CD4-positive, CD25-positive, alpha-beta regulatory T cell (primary cell): Measurements from ENCODE around the gene GPATCH1. TPM values are rescaled to one million over a fixed set of nuclear protein-coding genes. Genes with fewer than 3 reads are reported as not detected.

Experiments
- ATAC-seq, 2 donors: fragments of 150-1000 bp; cut with Tn5 transposase; one replicate each; pipeline ENCODE4 v1.10.0; 2021; ENCODE audit warnings: low read depth in 2 of 2, moderate number of reproducible peaks in 2 of 2, moderate library complexity in 1 of 2
- DNase-seq, 3 donors: peaks; one replicate each; pipeline versions ENCODE4 v3.0.0 to v3.0.0-alpha.2; 2012 to 2022; ENCODE audit warnings: mixed read lengths in 1 of 3
- H3K27ac ChIP-seq: one replicate; pipeline ENCODE4 v1.7.0; 2013; ENCODE audit warnings: mild to moderate bottlenecking, low read length; ENCODE audit not compliant: insufficient read depth, poor library complexity, severe bottlenecking
- H3K27me3 ChIP-seq: one replicate; pipeline ENCODE4 v1.7.0; 2013; ENCODE audit warnings: low read length; ENCODE audit not compliant: control insufficient read depth, insufficient read depth
- H3K36me3 ChIP-seq: one replicate; pipeline ENCODE4 v1.7.0; 2013; ENCODE audit warnings: mild to moderate bottlenecking, low read length, moderate library complexity; ENCODE audit not compliant: control insufficient read depth, insufficient read depth
- H3K4me1 ChIP-seq: 2 replicates; pipeline ENCODE4 v1.7.0; 2013; ENCODE audit warnings: mild to moderate bottlenecking, low read length; ENCODE audit not compliant: insufficient read depth, control insufficient read depth, poor library complexity, severe bottlenecking
- H3K4me3 ChIP-seq: one replicate; pipeline ENCODE4 v1.7.0; 2013; ENCODE audit warnings: low read depth, mild to moderate bottlenecking, low read length, moderate library complexity
- H3K9me3 ChIP-seq, 2 experiments: 1 replicate in 1 of 2; 2 replicates in 1 of 2; pipeline ENCODE4 v1.7.0; 2013; ENCODE audit warnings: low read length in 2 of 2, mild to moderate bottlenecking in 1 of 2, moderate library complexity in 1 of 2; ENCODE audit not compliant: control insufficient read depth in 2 of 2
- H3K27ac Mint-ChIP-seq, 3 donors: one replicate each; pipeline ENCODE4 v1.8.0; 2020 to 2022; ENCODE audit warnings: mild to moderate bottlenecking in 3 of 3, mixed read lengths in 3 of 3, moderate library complexity in 2 of 3
- H3K27me3 Mint-ChIP-seq: one replicate; pipeline ENCODE4 v1.8.0; 2022; ENCODE audit warnings: mild to moderate bottlenecking, mixed read lengths
- H3K36me3 Mint-ChIP-seq: one replicate; pipeline ENCODE4 v1.8.0; 2020; ENCODE audit warnings: mixed read lengths
- H3K4me1 Mint-ChIP-seq, 4 donors: one replicate each; pipeline ENCODE4 v1.8.0; 2020 to 2022; ENCODE audit warnings: mixed read lengths in 4 of 4, mild to moderate bottlenecking in 1 of 4
- H3K4me3 Mint-ChIP-seq, 4 donors: one replicate each; pipeline ENCODE4 v1.8.0; 2020 to 2022; ENCODE audit warnings: mild to moderate bottlenecking in 4 of 4, mixed read lengths in 4 of 4, moderate library complexity in 3 of 4
- H3K9me3 Mint-ChIP-seq, 7 donors: one replicate each; pipeline ENCODE4 v1.8.0; 2020 to 2022; ENCODE audit warnings: mixed read lengths in 7 of 7, mild to moderate bottlenecking in 3 of 7, moderate library complexity in 2 of 7
- polyA plus RNA-seq, 4 donors: library from polyadenylated mRNA; unstranded; fragments of 300-500 nt; fragmentation: Illumina TruSeq; gene quantifications; one replicate each; pipeline ENCODE4 v1.2.3, GENCODE V29; 2021
- total RNA-seq: library from RNA; stranded (reverse); gene quantifications from one replicate; pipeline ENCODE4 v1.2.3, GENCODE V29; 2022

Gene GPATCH1
- total and polyA plus RNA-seq, 5 donors from 2014 or later = 3.9 to 9.6 (median 5.0) TPM

GRCh38 chr19:33055718-33056117 lies 25.3 kb upstream of the GPATCH1 start:
- H3K9me3 Mint-ChIP-seq = no peaks in the 10 kb centered on the region
- H3K27ac Mint-ChIP-seq = no peak overlapping the region
- no peak overlapping the region for H3K4me3 Mint-ChIP-seq
- Histone ChIP-seq H3K27ac (no peak overlapping the region), H3K4me1 (no peaks in the 10 kb centered on the region), H3K9me3 (no peaks in the 10 kb centered on the region), H3K36me3 (no peaks in the 10 kb centered on the region), H3K4me3 (no peak overlapping the region), H3K27me3 (no peaks in the 10 kb centered on the region)
- no peaks in the 10 kb centered on the region for H3K36me3 Mint-ChIP-seq
- H3K4me1 Mint-ChIP-seq = no peaks in the 10 kb centered on the region
- DNase-seq (no peak), ATAC-seq (no peak)
- H3K27me3 Mint-ChIP-seq = peaks cover 14% of the 10 kb centered on the region

GRCh38 chr19:33060586-33060985 lies 20.4 kb upstream of the GPATCH1 start:
- H3K27me3 ChIP-seq = no peaks in the 10 kb centered on the region
- Mint-ChIP-seq H3K4me1 (peaks cover 0 to 5% (median 0%) of the 10 kb centered on the region in 4 donors), H3K36me3 (no peaks in the 10 kb centered on the region), H3K4me3 (no peak overlapping the region), H3K9me3 (no peaks in the 10 kb centered on the region), H3K27ac (no peak overlapping the region), H3K27me3 (peaks cover 40% of the 10 kb centered on the region)
- DNase-seq = no peak
- H3K4me1 ChIP-seq = peaks cover 6% of the 10 kb centered on the region
- H3K27ac ChIP-seq = no peak overlapping the region
- no peak for ATAC-seq
- no peak overlapping the region for H3K4me3 ChIP-seq
- no peaks in the 10 kb centered on the region for H3K9me3 ChIP-seq
- H3K36me3 ChIP-seq = no peaks in the 10 kb centered on the region

- peaks cover 0 to 1% (median 0%) of the 10 kb centered on the region in 7 donors for H3K9me3 Mint-ChIP-seq
Observed at GRCh38 chr19:33062902-33063301, 18.1 kb upstream of the GPATCH1 start.

GRCh38 chr19:33063356-33063752 lies 17.6 kb upstream of the GPATCH1 start:
- H3K9me3 ChIP-seq = no peaks in the 10 kb centered on the region
- Mint-ChIP-seq H3K9me3 (peaks cover 0 to 1% (median 0%) of the 10 kb centered on the region in 7 donors), H3K4me1 (peaks cover 0 to 5% (median 0%) of the 10 kb centered on the region in 4 donors), H3K27ac (no peak overlapping the region), H3K27me3 (peaks cover 51% of the 10 kb centered on the region), H3K36me3 (no peaks in the 10 kb centered on the region), H3K4me3 (peak overlapping the region in 3 of 4 donors; percentile 21 to 43 (median 33))
- no peaks in the 10 kb centered on the region for H3K27me3 ChIP-seq
- no peak overlapping the region for H3K27ac ChIP-seq
- no peak overlapping the region for H3K4me3 ChIP-seq
- ATAC-seq (no peak), DNase-seq (no peak)
- no peaks in the 10 kb centered on the region for H3K36me3 ChIP-seq
- H3K4me1 ChIP-seq = peaks cover 6% of the 10 kb centered on the region

More at GRCh38 chr19:33062902-33063301, 18.1 kb upstream of the GPATCH1 start:
- H3K27me3 Mint-ChIP-seq = peaks cover 51% of the 10 kb centered on the region
- H3K4me3 Mint-ChIP-seq = peak overlapping the region in 1 of 4 donors; percentile 33
- Histone ChIP-seq H3K36me3 (no peaks in the 10 kb centered on the region), H3K9me3 (no peaks in the 10 kb centered on the region), H3K4me1 (peaks cover 6% of the 10 kb centered on the region), H3K4me3 (no peak overlapping the region), H3K27me3 (no peaks in the 10 kb centered on the region), H3K27ac (no peak overlapping the region)
- no peaks in the 10 kb centered on the region for H3K36me3 Mint-ChIP-seq
- DNase-seq (no peak), ATAC-seq (no peak)
- H3K27ac Mint-ChIP-seq = no peak overlapping the region
- peaks cover 0 to 5% (median 0%) of the 10 kb centered on the region in 4 donors for H3K4me1 Mint-ChIP-seq

DNA sequence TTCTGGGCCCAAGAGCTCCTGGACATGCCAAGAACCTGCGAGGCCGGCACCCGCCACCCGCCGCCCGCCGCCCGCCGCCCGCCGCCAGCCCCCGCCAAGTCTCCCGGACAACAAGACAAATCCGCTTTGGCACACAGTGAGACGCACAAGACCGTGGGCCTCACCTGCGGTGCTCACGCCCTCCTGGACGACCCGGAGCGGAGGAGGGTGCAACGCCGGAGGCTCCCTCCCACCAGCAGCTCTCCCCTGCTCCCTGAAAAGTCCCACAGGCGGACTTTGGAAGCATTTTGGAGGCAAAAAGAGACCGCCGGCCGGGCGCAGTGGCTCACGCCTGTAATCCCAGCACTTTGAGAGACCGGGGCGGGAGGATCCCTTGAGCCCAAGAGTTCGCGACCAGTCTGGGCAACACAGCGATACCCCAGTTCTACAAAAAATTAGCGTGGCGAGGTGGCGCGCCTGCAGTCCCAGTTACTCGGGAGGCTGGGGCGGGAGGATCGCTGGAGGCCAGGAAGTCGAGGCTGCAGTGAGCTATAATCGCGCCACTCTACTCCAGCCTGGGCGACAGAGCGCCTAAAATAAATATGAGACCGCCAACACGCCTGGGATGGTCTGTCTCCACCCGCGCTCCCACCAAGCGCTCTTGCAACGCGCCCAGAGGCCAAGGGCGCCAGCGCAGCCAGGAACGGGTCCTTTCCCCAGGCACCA lies 17.1 kb upstream of the GPATCH1 start:
- Histone ChIP-seq H3K36me3 (no peaks in the 10 kb centered on the region), H3K4me1 (peaks cover 6% of the 10 kb centered on the region), H3K27ac (no peak overlapping the region), H3K4me3 (no peak overlapping the region), H3K27me3 (no peaks in the 10 kb centered on the region), H3K9me3 (no peaks in the 10 kb centered on the region)
- peaks cover 0 to 1% (median 0%) of the 10 kb centered on the region in 7 donors for H3K9me3 Mint-ChIP-seq
- H3K27ac Mint-ChIP-seq = no peak overlapping the region
- H3K27me3 Mint-ChIP-seq = peaks cover 51% of the 10 kb centered on the region
- peak overlapping the region in 3 of 4 donors; percentile 71 to 72 (median 72) for H3K4me3 Mint-ChIP-seq
- no peaks in the 10 kb centered on the region for H3K36me3 Mint-ChIP-seq
- DNase-seq (no peak), ATAC-seq (no peak)
- peaks cover 0 to 5% (median 0%) of the 10 kb centered on the region in 4 donors for H3K4me1 Mint-ChIP-seq

DNA sequence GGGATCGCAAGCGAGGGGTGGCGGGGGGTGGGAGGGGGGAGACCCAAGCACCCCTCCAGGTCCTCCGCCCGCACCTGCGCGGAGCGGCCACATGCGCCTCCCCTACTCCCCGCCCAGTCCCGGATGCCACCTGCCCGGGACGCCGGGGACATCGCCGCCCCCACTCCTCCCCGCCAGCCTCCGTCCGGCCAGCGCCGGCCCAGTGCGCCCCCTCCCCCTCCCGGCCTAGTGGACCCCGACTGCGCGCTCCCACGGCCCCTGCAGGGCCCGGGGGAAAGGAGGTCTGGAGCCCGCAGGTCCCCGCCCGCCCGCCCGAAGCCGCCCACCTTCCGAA lies 16.6 kb upstream of the GPATCH1 start:
- Histone ChIP-seq H3K4me3 (no peak overlapping the region), H3K36me3 (no peaks in the 10 kb centered on the region), H3K9me3 (no peaks in the 10 kb centered on the region), H3K27me3 (no peaks in the 10 kb centered on the region), H3K4me1 (peaks cover 6% of the 10 kb centered on the region), H3K27ac (no peak overlapping the region)
- H3K36me3 Mint-ChIP-seq = no peaks in the 10 kb centered on the region
- ATAC-seq (no peak), DNase-seq (peak in 1 of 3 donors; percentile 15)
- H3K27me3 Mint-ChIP-seq = peaks cover 50% of the 10 kb centered on the region
- H3K27ac Mint-ChIP-seq = no peak overlapping the region
- H3K4me1 Mint-ChIP-seq = peaks cover 0 to 5% (median 0%) of the 10 kb centered on the region in 4 donors
- H3K9me3 Mint-ChIP-seq = peaks cover 0 to 1% (median 0%) of the 10 kb centered on the region in 7 donors
- peak overlapping the region in 1 of 4 donors; percentile 72 for H3K4me3 Mint-ChIP-seq

GRCh38 chr19:33064792-33065550 lies 16.0 kb upstream of the GPATCH1 start, which contains the start of gene RHPN2:
TSS of gene RHPN2 (minus strand) at chr19:33064888. CDS start at chr19:33064852, 36 bp downstream.
- Histone ChIP-seq H3K36me3 (no peaks in the 10 kb centered on the region), H3K9me3 (no peaks in the 10 kb centered on the region), H3K27me3 (no peaks in the 10 kb centered on the region), H3K4me3 (no peak within 1 kb of the TSS), H3K27ac (no peak within 1 kb of the TSS), H3K4me1 (peaks cover 6% of the 10 kb centered on the region)
- Mint-ChIP-seq H3K4me3 (peak within 1 kb of the TSS in 3 of 4 donors; percentile 71 to 72 (median 72)), H3K36me3 (no peaks in the 10 kb centered on the region), H3K4me1 (peaks cover 0 to 5% (median 0%) of the 10 kb centered on the region in 4 donors), H3K9me3 (peaks cover 0 to 1% (median 0%) of the 10 kb centered on the region in 7 donors), H3K27me3 (peaks cover 49% of the 10 kb centered on the region), H3K27ac (no peak within 1 kb of the TSS)
- DNase-seq = peak in 2 of 3 donors; percentile 10 to 55
- peak in 1 of 2 donors; percentile 44 for ATAC-seq
